ENCODE results near the gene LDLRAD4. TPM values are rescaled to one million over a fixed set of nuclear protein-coding genes. Genes with fewer than 3 reads are reported as not detected.

Gene LDLRAD4
- total and polyA plus RNA-seq, 2 donors (not counting 1 experiment from before 2014, with no cell fraction given): 13.9 to 35.7 TPM

GRCh38 chr18:13418013-13418710 is 199.6 kb downstream of the LDLRAD4 start:
- H3K36me3 ChIP-seq (replicated peaks in 1 of 2; ENCODE audit: control extremely low read depth in 1 of 2, control insufficient read depth in 1 of 2, extremely low read depth in 1 of 2, insufficient read depth in 2 of 2, low read length in 1 of 2): no peaks in the 10 kb centered on the region
- Mint-ChIP-seq H3K9me3 (ENCODE audit: insufficient read depth) (no peaks in the 10 kb centered on the region), H3K4me1 (no peaks in the 10 kb centered on the region), H3K4me3 (no peak overlapping the region), H3K27me3 (no peaks in the 10 kb centered on the region), H3K27ac (no peak overlapping the region)
- no peak for TF ChIP-seq CTCF (IDR thresholded peaks at IDR 0.05)
- no peak for TF ChIP-seq EZH2 (IDR thresholded peaks at IDR 0.05; ENCODE audit: borderline replicate concordance, insufficient read depth, low read depth, low read length, poor library complexity, severe bottlenecking)
- H3K9ac ChIP-seq (ENCODE audit: low read length): no peak overlapping the region
- peaks cover 0 to 6% of the 10 kb centered on the region in 2 donors for H3K4me1 ChIP-seq (ENCODE audit: control insufficient read depth in 2 of 2, insufficient read depth in 2 of 2, low read length in 2 of 2)
- no peak overlapping the region for H3K4me3 ChIP-seq (ENCODE audit: control extremely low read depth in 1 of 5, extremely low read depth in 1 of 5, insufficient read depth in 1 of 5, low read depth in 2 of 5, low read length in 4 of 5)
- intact Hi-C loops (cut with micrococcal nuclease): no loop called here
- H3K27ac ChIP-seq (ENCODE audit: low read length in 2 of 2): no peak overlapping the region
- no peaks in the 10 kb centered on the region for H4K20me1 ChIP-seq (ENCODE audit: control insufficient read depth, insufficient read depth, low read length, poor library complexity, severe bottlenecking)
- no peak overlapping the region for H3K4me2 ChIP-seq (replicated peaks; ENCODE audit: low read depth, low read length, poor library complexity, severe bottlenecking)
- ChIA-PET POLR2A (no interaction called here), CTCF (no interaction called here)
- no peak for ATAC-seq (ENCODE audit: low read depth)
- no peaks in the 10 kb centered on the region for H3K79me2 ChIP-seq (ENCODE audit: control insufficient read depth, insufficient read depth, low read length)
- 90% methylated on average over 11 of the region's 11 CpGs for WGBS (ENCODE audit: insufficient coverage)
- peaks cover 0 to 6% (median 0%) of the 10 kb centered on the region in 4 experiments for H3K27me3 ChIP-seq (replicated peaks in 1 of 4; ENCODE audit: control extremely low read depth in 1 of 4, control insufficient read depth in 3 of 4, insufficient read depth in 4 of 4, low read length in 3 of 4)
- no peaks in the 10 kb centered on the region for H3K9me3 ChIP-seq (ENCODE audit: control extremely low read depth in 1 of 3, control insufficient read depth in 2 of 3, insufficient read depth in 1 of 3, low read length in 2 of 3)
- H2AFZ ChIP-seq (ENCODE audit: insufficient read depth, low read depth, low read length, poor library complexity, severe bottlenecking): no peak overlapping the region
- no peak for DNase-seq

- ChIA-PET CTCF (no interaction called here), POLR2A (no interaction called here)
- Mint-ChIP-seq H3K4me1 (no peaks in the 10 kb centered on the region), H3K4me3 (no peak overlapping the region), H3K9me3 (ENCODE audit: insufficient read depth) (no peaks in the 10 kb centered on the region), H3K27ac (no peak overlapping the region), H3K27me3 (peaks cover 3% of the 10 kb centered on the region)
- no peak overlapping the region for H3K9ac ChIP-seq (ENCODE audit: low read length)
- no peak overlapping the region for H3K27ac ChIP-seq (ENCODE audit: low read length in 2 of 2)
- H3K9me3 ChIP-seq (ENCODE audit: control extremely low read depth in 1 of 3, control insufficient read depth in 2 of 3, insufficient read depth in 1 of 3, low read length in 2 of 3): no peaks in the 10 kb centered on the region
- no peaks in the 10 kb centered on the region for H3K79me2 ChIP-seq (ENCODE audit: control insufficient read depth, insufficient read depth, low read length)
- WGBS (ENCODE audit: insufficient coverage): 82% methylated on average over 15 of the region's 19 CpGs
- H3K4me2 ChIP-seq (replicated peaks; ENCODE audit: low read depth, low read length, poor library complexity, severe bottlenecking): no peak overlapping the region
- intact Hi-C loops (cut with micrococcal nuclease): no loop called here
- no peak overlapping the region for H2AFZ ChIP-seq (ENCODE audit: insufficient read depth, low read depth, low read length, poor library complexity, severe bottlenecking)
- H3K4me3 ChIP-seq (ENCODE audit: control extremely low read depth in 1 of 5, extremely low read depth in 1 of 5, insufficient read depth in 1 of 5, low read depth in 2 of 5, low read length in 4 of 5): no peak overlapping the region
- no peaks in the 10 kb centered on the region for H4K20me1 ChIP-seq (ENCODE audit: control insufficient read depth, insufficient read depth, low read length, poor library complexity, severe bottlenecking)
- no peak for ATAC-seq (ENCODE audit: low read depth)
- peaks cover 0 to 6% of the 10 kb centered on the region in 2 donors for H3K4me1 ChIP-seq (ENCODE audit: control insufficient read depth in 2 of 2, insufficient read depth in 2 of 2, low read length in 2 of 2)
- TF ChIP-seq CTCF (IDR thresholded peaks at IDR 0.05): no peak
- peaks cover 0 to 2% (median 0%) of the 10 kb centered on the region in 4 experiments for H3K27me3 ChIP-seq (replicated peaks in 1 of 4; ENCODE audit: control extremely low read depth in 1 of 4, control insufficient read depth in 3 of 4, insufficient read depth in 4 of 4, low read length in 3 of 4)
- H3K36me3 ChIP-seq (replicated peaks in 1 of 2; ENCODE audit: control extremely low read depth in 1 of 2, control insufficient read depth in 1 of 2, extremely low read depth in 1 of 2, insufficient read depth in 2 of 2, low read length in 1 of 2): no peaks in the 10 kb centered on the region
- no peak for DNase-seq
Observed at GRCh38 chr18:13420969-13421686, 202.6 kb downstream of the LDLRAD4 start.
